AG10803 (cell line): ENCODE results near the gene CCDC27.

ENCODE experiments used
- DNase-seq: peaks from one replicate; pipeline ENCODE4 v3.0.0; 2010; ENCODE audit warnings: low read depth
- H3K4me3 ChIP-seq: 2 replicates; pipeline ENCODE4 v1.5.1; 2011; ENCODE audit warnings: mild to moderate bottlenecking, low read length, control low read depth
- TF ChIP-seq, protein P1 (sequence below): conservative IDR thresholded peaks from 2 replicates; pipeline ENCODE4 v1.5.1; 2011; ENCODE audit warnings: mild to moderate bottlenecking, low read length, control low read depth, inconsistent platforms

The CCDC27 gene

DNA sequence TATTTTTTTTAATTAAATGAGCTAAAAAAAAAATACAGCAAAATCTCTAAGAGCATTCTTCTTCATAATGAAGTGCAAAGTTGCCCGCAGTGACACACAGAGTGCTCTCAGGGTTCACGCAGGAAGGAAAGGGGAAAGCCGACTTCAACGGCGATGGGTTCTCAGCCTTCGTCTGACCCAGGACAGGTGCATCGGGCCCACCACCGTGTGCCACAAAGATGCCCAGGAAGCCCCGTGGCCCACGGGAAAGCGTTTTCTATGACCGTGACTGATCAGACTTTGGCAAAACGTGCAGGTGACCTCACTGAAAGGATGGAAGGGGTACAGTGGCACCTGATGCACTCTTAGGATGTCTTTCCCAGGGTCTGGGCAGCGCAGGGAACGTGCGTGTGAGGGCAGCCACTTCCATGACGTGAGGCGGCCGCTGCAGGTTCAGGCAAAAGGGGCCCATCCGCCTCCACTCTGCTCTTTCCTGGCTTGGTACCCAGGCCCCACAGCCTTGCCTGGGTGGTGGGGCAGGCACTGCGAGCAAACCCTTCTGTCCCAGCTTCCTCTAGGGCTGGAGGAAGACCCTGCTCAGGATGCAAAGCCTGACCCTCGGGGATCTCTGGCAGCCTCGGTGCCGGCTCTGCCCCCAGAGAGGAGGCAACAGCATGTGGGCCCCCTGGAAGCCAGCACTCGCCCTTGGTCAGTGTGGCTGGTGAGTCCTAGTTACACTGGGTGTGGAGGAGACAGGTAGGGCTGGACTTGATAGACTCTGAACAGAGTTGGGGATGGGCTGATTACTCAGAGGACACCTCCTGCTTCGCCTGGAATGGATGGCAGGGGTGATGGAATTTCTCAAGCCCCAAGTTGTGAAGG is 35.7 kb downstream of the CCDC27 start:
- no peak for DNase-seq
- H3K4me3 ChIP-seq, result no peak overlapping the region
- TF ChIP-seq, protein P1, sequence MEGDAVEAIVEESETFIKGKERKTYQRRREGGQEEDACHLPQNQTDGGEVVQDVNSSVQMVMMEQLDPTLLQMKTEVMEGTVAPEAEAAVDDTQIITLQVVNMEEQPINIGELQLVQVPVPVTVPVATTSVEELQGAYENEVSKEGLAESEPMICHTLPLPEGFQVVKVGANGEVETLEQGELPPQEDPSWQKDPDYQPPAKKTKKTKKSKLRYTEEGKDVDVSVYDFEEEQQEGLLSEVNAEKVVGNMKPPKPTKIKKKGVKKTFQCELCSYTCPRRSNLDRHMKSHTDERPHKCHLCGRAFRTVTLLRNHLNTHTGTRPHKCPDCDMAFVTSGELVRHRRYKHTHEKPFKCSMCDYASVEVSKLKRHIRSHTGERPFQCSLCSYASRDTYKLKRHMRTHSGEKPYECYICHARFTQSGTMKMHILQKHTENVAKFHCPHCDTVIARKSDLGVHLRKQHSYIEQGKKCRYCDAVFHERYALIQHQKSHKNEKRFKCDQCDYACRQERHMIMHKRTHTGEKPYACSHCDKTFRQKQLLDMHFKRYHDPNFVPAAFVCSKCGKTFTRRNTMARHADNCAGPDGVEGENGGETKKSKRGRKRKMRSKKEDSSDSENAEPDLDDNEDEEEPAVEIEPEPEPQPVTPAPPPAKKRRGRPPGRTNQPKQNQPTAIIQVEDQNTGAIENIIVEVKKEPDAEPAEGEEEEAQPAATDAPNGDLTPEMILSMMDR, result no peak

DNA sequence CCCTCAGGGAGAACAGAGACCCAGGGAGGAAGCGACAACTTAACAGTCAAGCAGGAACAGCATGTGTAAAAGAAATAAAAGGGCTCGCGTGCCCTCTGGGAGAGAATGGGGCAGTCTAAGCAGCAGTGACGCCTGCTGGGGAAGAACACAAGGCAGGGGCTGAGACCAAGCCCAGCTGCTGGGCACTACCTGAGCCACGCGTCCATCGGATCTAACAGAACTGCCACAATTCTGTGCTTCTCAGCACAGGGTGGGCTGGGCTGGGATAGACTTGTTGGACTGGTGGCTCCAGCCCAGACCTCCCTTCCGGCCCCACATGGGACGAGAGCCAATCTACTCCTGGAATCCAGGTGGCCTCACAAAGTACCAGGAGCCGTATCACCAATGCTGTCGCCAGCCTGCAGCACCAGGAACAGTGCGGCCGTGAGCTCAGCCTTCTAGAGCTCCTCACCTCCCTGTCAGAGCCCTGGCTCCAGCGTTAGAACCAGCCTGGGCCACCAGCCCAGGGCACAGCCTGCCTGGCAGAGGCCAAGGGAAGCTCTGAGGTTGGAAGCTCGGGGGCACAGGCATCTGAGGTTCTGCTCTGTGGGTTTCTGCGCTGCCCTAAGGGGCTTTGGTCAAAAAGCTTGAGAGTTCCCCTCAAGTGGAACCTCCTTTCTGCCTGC is 36.6 kb downstream of the CCDC27 start:
- DNase-seq, result no peak
- TF ChIP-seq, protein P1, result no peak
- H3K4me3 ChIP-seq, result no peak overlapping the region

DNA sequence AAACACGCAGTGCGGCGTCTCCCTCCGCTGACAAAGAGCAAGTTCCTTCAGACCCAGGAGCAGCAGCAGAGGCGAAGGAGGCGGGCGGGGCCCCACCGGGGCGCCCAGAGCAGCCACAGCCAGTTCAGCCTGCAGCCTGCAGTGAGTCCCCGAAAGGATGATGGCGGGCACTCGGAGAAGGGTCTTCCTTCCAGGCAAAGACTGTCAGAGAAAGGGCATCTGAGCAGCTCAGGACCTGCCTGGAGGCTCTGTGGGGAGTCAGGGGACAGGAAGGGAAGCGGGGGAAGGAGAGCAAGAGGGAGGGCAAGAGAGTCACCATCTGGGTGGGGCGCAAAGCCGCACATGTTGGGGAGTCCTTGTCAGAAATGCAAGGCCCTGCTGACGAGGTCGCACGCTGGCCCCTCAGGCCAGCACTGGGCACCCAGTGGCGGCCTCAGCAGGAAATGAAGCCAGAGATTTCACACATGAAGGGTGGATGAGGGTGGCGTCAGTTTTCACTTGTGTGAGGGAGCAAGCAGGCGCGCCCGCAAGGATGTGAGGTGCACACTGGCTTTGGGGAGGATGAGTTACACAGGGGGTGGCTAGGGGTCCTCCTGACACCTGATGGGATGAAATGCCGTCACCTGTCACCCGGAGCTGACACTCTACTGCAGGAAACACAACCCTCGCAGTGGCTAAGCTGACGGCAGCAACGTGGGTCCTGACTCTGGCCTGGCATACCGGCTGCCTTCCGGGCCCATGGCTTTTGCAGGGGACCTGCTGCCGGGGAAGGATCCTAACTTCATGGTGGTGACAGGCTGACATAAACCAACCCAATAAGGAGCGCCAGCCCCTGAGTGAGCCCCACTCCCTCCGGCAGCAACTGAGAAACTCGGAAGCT is 37.4 kb downstream of the CCDC27 start:
- no peak overlapping the region for H3K4me3 ChIP-seq
- TF ChIP-seq, protein P1, result no peak
- no peak for DNase-seq

DNA sequence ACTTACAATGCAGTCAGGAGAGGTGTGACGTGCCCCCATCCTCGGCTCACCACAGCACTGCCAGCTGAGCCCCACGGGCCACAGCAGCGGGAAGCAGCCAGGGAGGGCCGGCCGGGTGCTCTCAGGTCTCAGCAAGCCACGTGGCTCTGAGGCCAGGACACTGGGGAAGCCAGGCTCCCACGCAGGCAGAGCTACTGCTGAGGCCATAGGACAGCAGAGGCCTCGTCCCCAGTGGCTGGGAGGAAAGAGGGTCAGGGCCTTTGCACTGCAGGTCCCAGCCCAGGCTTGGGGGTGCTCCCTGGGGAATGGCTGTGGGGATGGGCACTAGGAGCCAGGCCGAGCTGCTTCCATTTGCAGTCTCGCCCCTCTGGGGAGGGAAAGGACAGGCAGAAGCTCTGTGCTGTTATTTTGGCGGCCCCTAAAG is 38.3 kb downstream of the CCDC27 start:
- TF ChIP-seq, protein P1, result no peak
- no peak for DNase-seq
- H3K4me3 ChIP-seq, result no peak overlapping the region

DNA sequence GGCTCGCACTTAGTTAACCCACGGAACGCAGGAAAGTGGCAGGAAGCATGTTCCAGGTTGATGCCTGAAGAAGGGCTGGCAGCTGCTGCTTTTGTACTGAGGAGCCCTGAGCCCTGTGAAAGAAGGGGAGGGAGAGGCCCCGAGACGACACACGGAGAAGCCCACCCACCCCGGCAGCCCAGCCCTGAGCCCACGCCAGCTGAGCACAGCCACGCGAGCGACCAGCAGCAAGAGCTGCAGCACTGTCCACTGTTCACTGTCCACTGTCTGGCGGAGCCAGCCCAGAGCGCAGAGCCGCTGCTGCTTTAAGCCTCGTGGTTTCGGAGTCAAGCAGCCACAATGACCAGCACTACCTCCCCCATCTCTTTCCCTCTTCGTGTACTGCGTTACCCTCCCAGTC is 38.7 kb downstream of the CCDC27 start:
- DNase-seq, result no peak

DNA sequence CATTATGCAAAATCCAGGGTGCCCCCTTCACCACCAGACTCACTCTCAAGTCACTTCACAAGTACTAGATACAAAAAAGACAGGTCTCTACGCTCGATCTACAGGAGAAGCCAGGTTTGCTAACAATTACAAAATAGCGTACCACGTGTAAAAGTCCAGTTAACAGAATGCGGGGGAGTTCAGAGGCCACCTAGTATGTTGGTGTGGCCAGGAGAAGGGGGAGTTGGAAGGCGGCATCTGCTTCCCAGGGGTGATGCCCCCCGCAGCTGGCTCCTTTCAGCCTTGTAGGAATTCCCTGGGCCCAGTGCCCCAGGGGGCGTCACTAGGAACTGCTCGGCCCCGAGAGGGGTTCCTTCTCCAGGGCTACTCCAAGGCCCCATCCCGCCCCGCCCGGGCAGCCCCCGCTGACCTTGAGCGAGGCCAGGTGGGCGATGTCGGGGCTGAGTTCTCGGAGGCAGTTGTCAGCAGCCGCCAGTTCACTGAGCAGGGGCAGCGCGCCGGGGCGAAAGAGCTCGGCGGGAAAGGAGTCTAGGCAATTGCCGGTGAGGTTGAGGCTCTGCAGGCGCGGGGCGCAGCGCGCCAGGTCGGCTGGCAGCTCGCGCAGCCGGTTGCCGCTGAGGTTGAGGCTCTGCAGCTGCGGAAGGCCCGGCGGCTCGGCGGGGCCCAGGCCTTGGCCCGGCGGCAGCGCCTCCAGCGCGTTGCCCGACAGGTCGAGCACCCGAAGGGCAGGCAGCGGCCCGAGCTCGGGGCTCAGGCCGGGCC is 43.4 kb downstream of the CCDC27 start:
- TF ChIP-seq, protein P1, result no peak
- DNase-seq, result no peak
- H3K4me3 ChIP-seq, result peak overlapping the region; percentile 75

More for the DNA sequence above, 38.7 kb downstream of the CCDC27 start:
- no peak overlapping the region for H3K4me3 ChIP-seq
- TF ChIP-seq, protein P1, result no peak
